VCaP (cell line): Measurements from ENCODE around the gene KRT35.

Experiments
- H3K27ac ChIP-seq: fragments of 450-650 bp; 2 replicates; pipeline ENCODE4 v1.5.1; 2017
- TF ChIP-seq, protein P1 (sequence below): fragments of 450-650 bp; conservative IDR thresholded peaks from 2 replicates; pipeline ENCODE4 v1.5.1; 2017; ENCODE audit warnings: mild to moderate bottlenecking, moderate library complexity

Gene KRT35

DNA sequence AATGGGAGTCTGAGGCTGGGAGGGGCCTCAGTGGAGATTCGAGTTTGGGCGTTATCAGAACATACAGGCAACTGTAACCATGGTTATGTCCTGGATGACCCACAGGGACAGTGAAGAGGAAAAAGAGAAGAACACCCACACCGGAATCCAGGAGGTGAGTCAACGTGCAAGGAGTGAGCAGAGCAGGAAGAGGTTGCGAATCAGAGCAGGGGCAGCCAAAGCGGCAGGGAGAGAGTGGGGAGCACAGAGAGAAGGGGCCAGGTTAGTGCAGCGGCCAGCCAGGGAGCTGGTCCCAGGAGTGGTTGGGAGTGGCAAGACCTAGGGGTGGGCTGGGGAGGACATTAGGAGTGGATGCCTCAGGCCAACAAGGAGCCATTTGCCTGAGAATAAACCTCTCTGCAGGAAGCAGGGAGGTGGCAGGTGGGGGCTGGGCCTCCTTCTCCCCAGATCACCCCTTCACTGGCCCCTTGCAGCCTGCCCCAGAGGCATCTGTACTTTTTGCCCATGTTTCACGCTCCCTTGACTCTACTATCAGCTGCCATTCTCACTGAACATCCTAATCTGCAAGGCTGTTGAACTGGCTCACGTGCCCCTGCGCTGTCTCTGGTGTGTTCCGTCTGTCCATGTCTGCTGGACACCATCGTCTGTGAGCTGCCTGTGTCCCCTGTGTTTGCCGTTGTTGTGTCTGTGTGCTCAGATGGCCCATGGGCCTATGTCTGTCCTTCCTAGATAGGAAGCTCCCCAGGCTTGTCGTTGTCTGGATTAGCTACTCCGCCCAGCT is 19.4 kb upstream of the KRT35 start:
- TF ChIP-seq, protein P1, sequence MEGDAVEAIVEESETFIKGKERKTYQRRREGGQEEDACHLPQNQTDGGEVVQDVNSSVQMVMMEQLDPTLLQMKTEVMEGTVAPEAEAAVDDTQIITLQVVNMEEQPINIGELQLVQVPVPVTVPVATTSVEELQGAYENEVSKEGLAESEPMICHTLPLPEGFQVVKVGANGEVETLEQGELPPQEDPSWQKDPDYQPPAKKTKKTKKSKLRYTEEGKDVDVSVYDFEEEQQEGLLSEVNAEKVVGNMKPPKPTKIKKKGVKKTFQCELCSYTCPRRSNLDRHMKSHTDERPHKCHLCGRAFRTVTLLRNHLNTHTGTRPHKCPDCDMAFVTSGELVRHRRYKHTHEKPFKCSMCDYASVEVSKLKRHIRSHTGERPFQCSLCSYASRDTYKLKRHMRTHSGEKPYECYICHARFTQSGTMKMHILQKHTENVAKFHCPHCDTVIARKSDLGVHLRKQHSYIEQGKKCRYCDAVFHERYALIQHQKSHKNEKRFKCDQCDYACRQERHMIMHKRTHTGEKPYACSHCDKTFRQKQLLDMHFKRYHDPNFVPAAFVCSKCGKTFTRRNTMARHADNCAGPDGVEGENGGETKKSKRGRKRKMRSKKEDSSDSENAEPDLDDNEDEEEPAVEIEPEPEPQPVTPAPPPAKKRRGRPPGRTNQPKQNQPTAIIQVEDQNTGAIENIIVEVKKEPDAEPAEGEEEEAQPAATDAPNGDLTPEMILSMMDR: no peak

DNA sequence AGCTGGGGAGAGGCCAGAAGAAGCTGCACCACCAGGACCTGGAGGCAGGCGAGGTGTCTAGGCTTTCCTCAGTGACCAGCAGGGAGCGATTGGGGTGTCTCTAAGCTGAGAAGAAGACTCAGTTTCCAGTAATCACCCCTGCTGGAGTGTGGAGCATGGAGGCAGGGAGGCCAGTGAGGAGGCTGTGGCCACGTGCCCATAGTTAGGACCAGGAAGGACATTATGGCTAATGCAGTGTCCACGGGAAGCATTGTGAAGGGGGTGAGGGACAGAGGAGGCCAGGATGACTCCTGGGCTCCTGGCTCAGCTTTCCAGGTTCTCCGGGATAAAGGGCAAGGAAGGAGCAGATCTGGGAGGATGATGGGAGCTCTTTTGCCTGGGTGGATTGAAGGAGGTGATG is 18.8 kb upstream of the KRT35 start:
- TF ChIP-seq, protein P1: no peak
- H3K27ac ChIP-seq: no peak overlapping the region

More for the DNA sequence above, 19.4 kb upstream of the KRT35 start:
- H3K27ac ChIP-seq: no peak overlapping the region

DNA sequence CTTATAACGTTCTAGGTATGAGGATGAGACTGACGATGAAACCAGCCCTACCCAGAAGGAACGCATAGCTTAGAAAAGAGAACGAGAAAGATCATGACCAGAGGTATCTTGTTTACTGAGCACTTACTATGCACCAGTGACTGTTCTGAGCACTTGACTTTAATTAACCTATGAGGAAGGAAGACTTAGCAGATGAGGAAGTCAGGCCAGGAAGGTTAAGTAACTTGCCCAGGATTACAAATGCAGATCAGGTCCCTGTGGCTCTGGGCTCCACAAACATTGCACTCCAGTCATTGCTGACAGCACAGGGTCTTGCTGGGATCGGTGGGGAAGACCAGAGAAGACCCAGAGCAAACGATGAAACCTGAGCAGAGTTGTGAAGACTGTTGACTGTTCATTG is 17.3 kb upstream of the KRT35 start:
- H3K27ac ChIP-seq: no peak overlapping the region

DNA sequence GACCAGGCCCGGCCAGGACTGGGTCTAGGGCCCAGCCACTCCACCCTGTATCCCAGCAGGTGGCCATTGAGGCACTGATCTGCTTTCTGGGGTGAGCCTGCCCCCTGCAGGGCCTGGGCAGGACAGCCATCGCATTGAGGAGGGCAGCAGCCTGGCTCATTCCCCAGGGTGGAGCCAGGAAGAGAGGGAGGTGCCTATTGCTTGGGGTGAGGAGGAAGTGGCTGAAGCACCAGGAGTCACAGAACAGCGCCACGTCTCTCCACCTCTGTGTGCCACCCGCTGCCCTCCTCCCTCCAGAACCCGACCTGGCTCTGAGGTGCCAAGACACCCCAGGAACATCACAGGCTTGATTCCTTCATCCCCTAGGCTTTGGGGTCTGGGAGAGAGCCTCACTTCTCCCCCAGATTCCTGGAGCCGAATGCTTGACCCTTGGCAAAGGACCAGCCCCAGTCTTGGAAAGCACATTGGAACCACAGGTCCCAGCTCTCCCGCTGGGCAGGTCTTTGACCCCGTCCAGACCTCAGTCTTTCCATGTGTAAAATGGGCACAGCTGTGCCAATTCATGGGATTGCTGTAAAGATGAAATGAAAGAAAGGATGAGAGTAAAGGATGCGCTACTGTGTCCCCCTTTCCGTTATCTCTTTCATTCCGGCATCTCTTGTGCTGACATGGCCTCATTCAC is 16.0 kb upstream of the KRT35 start:
- TF ChIP-seq, protein P1: peak; percentile 49
- no peak overlapping the region for H3K27ac ChIP-seq

More for the DNA sequence above, 17.3 kb upstream of the KRT35 start:
- TF ChIP-seq, protein P1: no peak

DNA sequence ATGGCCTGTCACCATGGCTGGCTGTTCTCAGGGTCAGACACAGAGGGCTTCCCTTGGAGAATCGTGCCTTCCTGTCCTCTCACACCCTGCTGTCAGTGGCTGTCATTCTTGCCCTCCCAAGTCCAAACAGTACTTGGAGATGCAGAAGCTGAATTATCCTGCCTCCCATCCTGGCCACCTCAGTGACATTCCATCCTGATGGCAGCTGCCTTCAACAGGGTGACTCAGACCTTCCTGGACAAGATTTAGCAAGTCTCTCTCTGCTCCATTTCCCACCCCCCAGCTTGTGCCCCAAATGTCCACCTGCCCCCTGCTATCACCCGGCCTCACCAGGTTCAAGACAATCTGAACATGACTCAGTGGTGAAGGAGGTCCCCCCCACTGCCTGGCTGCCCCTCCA is 13.6 kb upstream of the KRT35 start:
- no peak overlapping the region for H3K27ac ChIP-seq
- TF ChIP-seq, protein P1: no peak

DNA sequence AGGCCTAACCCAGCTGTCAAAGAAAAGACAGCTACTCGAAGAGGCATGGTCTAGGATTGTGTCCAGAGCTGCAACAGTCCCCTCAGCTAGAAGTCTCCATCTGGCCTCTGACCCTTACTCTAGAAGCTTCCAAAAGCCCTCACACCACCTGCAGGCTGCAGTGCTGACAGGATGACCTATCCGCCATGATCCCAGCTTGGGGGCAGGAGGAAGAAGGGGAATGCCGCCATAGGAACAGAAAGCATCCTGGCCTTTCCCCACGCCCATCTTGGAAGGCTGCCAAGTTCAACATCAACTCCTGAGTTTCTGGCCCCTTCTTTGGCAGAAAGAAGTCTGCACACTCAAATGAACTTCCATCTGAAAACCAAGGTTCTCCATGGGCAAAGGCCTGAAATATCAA is 11.8 kb upstream of the KRT35 start:
- TF ChIP-seq, protein P1: no peak
- H3K27ac ChIP-seq: no peak overlapping the region

DNA sequence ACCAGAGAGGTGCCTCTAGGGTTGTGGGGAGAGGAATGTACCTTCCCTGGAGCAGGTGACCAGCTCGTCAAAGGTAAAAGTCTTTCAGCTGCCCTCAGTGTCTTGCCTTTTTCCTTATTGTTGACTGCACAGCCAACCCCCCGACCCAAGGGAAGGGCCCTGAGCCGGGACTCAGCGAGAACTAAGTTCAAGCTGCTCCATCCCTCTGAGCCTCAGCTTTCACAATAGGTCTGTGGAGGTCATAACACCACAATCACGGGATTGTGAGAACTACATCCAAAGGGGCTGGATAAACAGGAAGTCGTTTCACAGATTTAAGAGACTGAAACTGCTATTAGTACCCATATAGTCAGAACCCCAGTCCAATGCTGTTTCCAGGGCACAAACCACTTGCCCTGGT is 11.4 kb upstream of the KRT35 start:
- TF ChIP-seq, protein P1: no peak
- no peak overlapping the region for H3K27ac ChIP-seq
